K562 (cell line): Measurements from ENCODE around the gene FLAD1. TPM values are rescaled to one million over a fixed set of nuclear protein-coding genes. Genes with fewer than 3 reads are reported as not detected.
A peak's percentile ranks its signal among the peaks of the same experiment; 100 is the strongest.

ENCODE experiments used
- AFF1 ChIP-seq, 2 experiments: fragments of 450-650 bp; IDR thresholded peaks; 2 replicates each; pipeline ENCODE4 v1.6.1; 2018; ENCODE audit warnings: mild to moderate bottlenecking in 2 of 2, low read depth in 1 of 2; ENCODE audit not compliant: partially characterized antibody in 2 of 2
- ATF3 ChIP-seq, 2 experiments: fragments of 450-650 bp in 1 of 2; sonication (generic) in 1 of 2; formaldehyde crosslinking in 1 of 2; IDR thresholded peaks in 1 of 2; conservative IDR thresholded peaks in 1 of 2; 2 replicates each; pipeline versions ENCODE4 v1.6.1 to v1.8.1; 2016 to 2023; ENCODE audit warnings: mild to moderate bottlenecking in 2 of 2, moderate library complexity in 2 of 2, inconsistent platforms in 1 of 2, missing genetic modification reagents in 1 of 2
- C11orf30 ChIP-seq: fragments of 450-650 bp; IDR thresholded peaks from 2 replicates; pipeline ENCODE4 v1.6.1; 2016; ENCODE audit warnings: low read depth, mild to moderate bottlenecking
- DNMT1 ChIP-seq: fragments of 450-650 bp; IDR thresholded peaks from 2 replicates; pipeline ENCODE4 v1.6.1; 2016; ENCODE audit warnings: antibody characterized with exemption, mild to moderate bottlenecking
- DPF2 ChIP-seq: fragments of 450-650 bp; IDR thresholded peaks from 2 replicates; pipeline ENCODE4 v1.6.1; 2016
- EGR1 ChIP-seq: fragments of 450-650 bp; conservative IDR thresholded peaks from 2 replicates; pipeline ENCODE4 v1.6.1; 2017; ENCODE audit warnings: mild to moderate bottlenecking
- EP300 ChIP-seq: IDR thresholded peaks from 2 replicates; pipeline ENCODE4 v1.6.1; 2012; ENCODE audit warnings: low read length, improper control_type of control experiment
- GTF2E2 ChIP-seq: fragments of 200-800 bp; sonication (Bioruptor generic); IDR thresholded peaks from 2 replicates; pipeline ENCODE4 v1.6.1; 2016; ENCODE audit warnings: missing genetic modification characterization, missing compliant biosample characterization
- HDAC3 ChIP-seq: fragments of 450-650 bp; IDR thresholded peaks from 2 replicates; pipeline ENCODE4 v1.6.1; 2018; ENCODE audit warnings: borderline replicate concordance, mild to moderate bottlenecking, moderate library complexity; ENCODE audit not compliant: partially characterized antibody
- KDM2B ChIP-seq: fragments of 250-450 bp; sonication (Bioruptor Pico); IDR thresholded peaks from 2 replicates; pipeline ENCODE4 v1.8.0; 2021; ENCODE audit warnings: mild to moderate bottlenecking, moderate library complexity
- KLF10 ChIP-seq: fragments of 250-450 bp; sonication (Bioruptor Pico); IDR thresholded peaks from 2 replicates; pipeline ENCODE4 v1.6.1; 2021; ENCODE audit warnings: matching md5 sums
- LEF1 ChIP-seq: fragments of 450-650 bp; IDR thresholded peaks from 2 replicates; pipeline ENCODE4 v1.6.1; 2016; ENCODE audit warnings: mild to moderate bottlenecking
- MCM5 ChIP-seq: fragments of 450-650 bp; IDR thresholded peaks from 2 replicates; pipeline ENCODE4 v1.6.1; 2016; ENCODE audit warnings: low read depth
- MTF1 ChIP-seq: fragments of 250-450 bp; sonication (Bioruptor Pico); IDR thresholded peaks from 2 replicates; pipeline ENCODE4 v1.9.0; 2021; ENCODE audit warnings: moderate library complexity, mild to moderate bottlenecking, inconsistent platforms, borderline replicate concordance
- MXI1 ChIP-seq: IDR thresholded peaks from 2 replicates; pipeline ENCODE4 v1.6.1; 2011; ENCODE audit warnings: low read depth, mild to moderate bottlenecking, improper control_type of control experiment, low read length
- NELFE ChIP-seq: IDR thresholded peaks from 2 replicates; pipeline ENCODE4 v1.6.1; 2011; ENCODE audit warnings: mild to moderate bottlenecking; ENCODE audit not compliant: insufficient read depth, insufficient read length
- RBM14 ChIP-seq: fragments of 200-400 bp; formaldehyde crosslinking; IDR thresholded peaks from 2 replicates; pipeline ENCODE4 v1.6.1; 2018; ENCODE audit warnings: low read depth, mild to moderate bottlenecking, low read length, moderate library complexity, borderline replicate concordance; ENCODE audit not compliant: insufficient read depth
- RCOR1 ChIP-seq, 2 experiments: IDR thresholded peaks; 2 replicates each; pipeline ENCODE4 v1.6.1; 2012; ENCODE audit warnings: low read depth in 2 of 2, low read length in 2 of 2, borderline replicate concordance in 1 of 2, improper control_type of control experiment in 1 of 2
- RNF2 ChIP-seq: sonication (generic); IDR thresholded peaks from 2 replicates; pipeline ENCODE4 v1.6.1; 2016
- SIRT6 ChIP-seq: IDR thresholded peaks from one replicate; pipeline ENCODE4 v1.6.1; 2012; ENCODE audit warnings: low read depth, mild to moderate bottlenecking, control low read depth, inconsistent platforms, low read length, moderate library complexity
- TAL1 ChIP-seq: fragments of 450-650 bp; IDR thresholded peaks from 2 replicates; pipeline ENCODE4 v1.6.1; 2016; ENCODE audit warnings: mild to moderate bottlenecking
- TFAM ChIP-seq: fragments of 250-450 bp; sonication (Bioruptor Pico); conservative IDR thresholded peaks from 2 replicates; pipeline ENCODE4 v1.5.0; 2021; ENCODE audit warnings: mild to moderate bottlenecking, moderate library complexity
- USF2 ChIP-seq: sonication (generic); formaldehyde crosslinking; IDR thresholded peaks from 2 replicates; pipeline ENCODE4 v1.5.0; 2020; ENCODE audit warnings: missing genetic modification reagents
- ZFX ChIP-seq: sonication (generic); formaldehyde crosslinking; IDR thresholded peaks from 2 replicates; pipeline ENCODE4 v1.8.0; 2022; ENCODE audit warnings: mild to moderate bottlenecking, missing genetic modification reagents, moderate library complexity
- ZNF175 ChIP-seq: fragments of 200-800 bp; sonication (Bioruptor generic); IDR thresholded peaks from 2 replicates; pipeline ENCODE4 v1.6.1; 2016; ENCODE audit warnings: low read depth, mild to moderate bottlenecking, missing genetic modification characterization, missing compliant biosample characterization
- ZNF444 ChIP-seq: fragments of 250-450 bp; sonication (Bioruptor Pico); IDR thresholded peaks from 2 replicates; pipeline ENCODE4 v1.4.0; 2020; ENCODE audit warnings: mild to moderate bottlenecking, moderate library complexity
- polyA plus RNA-seq, 8 experiments: library from polyadenylated mRNA; depleted of rRNA in 4 of 8; stranded (reverse) in 5 of 8; unstranded in 3 of 8; fragments of >200 nt; fragmentation: Nextera tagmentation in 2 of 8; fragmentation: Illumina TruSeq in 1 of 8; extraction: Ambion mirVana in 2 of 8; extraction: Trizol in 1 of 8; gene quantifications; 2 replicates each; pipeline versions ENCODE4 v1.2.1 to v1.2.3, GENCODE V29; 2011 to 2014; ENCODE audit warnings: inconsistent platforms in 1 of 8, missing spikeins in 1 of 8
- total RNA-seq, 7 experiments: library from RNA; depleted of rRNA in 6 of 7; stranded (reverse); fragments of >200 nt in 6 of 7; fragmentation: Illumina TruSeq in 2 of 7; extraction: Trizol in 2 of 7; gene quantifications; 2 replicates each; pipeline versions ENCODE4 v1.2.1 to v1.2.3, GENCODE V29; 2011 to 2021; ENCODE audit warnings: low replicate concordance in 1 of 7

FLAD1 gene
- total and polyA plus RNA-seq, 9 of the 15 experiments (the other 6 are each of a cell fraction or from before 2014, with no cell fraction given) = 24.9 to 85.8 (median 67.0) TPM

GRCh38 chr1:155013632-155014031 lies 30.5 kb downstream of the FLAD1 start (continued):
- TF ChIP-seq KDM2B (CRISPR knock-in tag) (no peak), KLF10 (CRISPR knock-in tag) (no peak), TAL1 (no peak), ZNF175 (CRISPR knock-in tag) (no peak), HDAC3 (no peak), TFAM (CRISPR knock-in tag) (no peak), NELFE (no peak), AFF1 (IDR thresholded peaks at IDR 0.05; ENCODE audit: low read depth in 1 of 2, partially characterized antibody in 2 of 2) (peak in 1 of 2 experiments; percentile 54), C11orf30 (no peak), ZFX (CRISPR knock-in tag) (0 out of 2 replicates have a peak, but pooled peaks have one; percentile 4), MXI1 (no peak), MCM5 (no peak), LEF1 (0 out of 2 replicates have a peak, but pooled peaks have one; percentile 39), ZNF444 (peak; percentile 80), RBM14 (no peak), USF2 (CRISPR knock-in tag) (no peak), SIRT6 (no peak), RCOR1 (IDR thresholded peaks at IDR 0.05; ENCODE audit: borderline replicate concordance in 1 of 2, low read depth in 2 of 2, low read length in 2 of 2) (0 out of 4 replicates have a peak, but pooled peaks of 1 of the 2 experiments have one; percentile 30), ATF3 (IDR thresholded peaks at IDR 0.05) (no peak), ATF3 (CRISPR knock-in tag; conservative IDR thresholded peaks at IDR 0.05) (no peak), MTF1 (CRISPR knock-in tag) (no peak), DNMT1 (no peak), EP300 (peak; percentile 16; the same call in 1 of the 2 replicates), DPF2 (0 out of 2 replicates have a peak, but pooled peaks have one; percentile 26), RNF2 (peak; percentile 66; the same call in 1 of the 2 replicates), GTF2E2 (tag) (no peak), EGR1 (peak; percentile 25; the same call in 1 of the 2 replicates)
